GM19468 (cell line): ENCODE measurements around the gene SCT.

ENCODE experiments used
- ATAC-seq: cut with Tn5 transposase; IDR thresholded peaks from one replicate; pipeline ENCODE4 v1.9.1; 2021; ENCODE audit warnings: mild to moderate bottlenecking, moderate library complexity, moderate number of reproducible peaks; ENCODE audit not compliant: unreplicated experiment; ENCODE audit errors: extremely low read depth

The SCT gene

DNA sequence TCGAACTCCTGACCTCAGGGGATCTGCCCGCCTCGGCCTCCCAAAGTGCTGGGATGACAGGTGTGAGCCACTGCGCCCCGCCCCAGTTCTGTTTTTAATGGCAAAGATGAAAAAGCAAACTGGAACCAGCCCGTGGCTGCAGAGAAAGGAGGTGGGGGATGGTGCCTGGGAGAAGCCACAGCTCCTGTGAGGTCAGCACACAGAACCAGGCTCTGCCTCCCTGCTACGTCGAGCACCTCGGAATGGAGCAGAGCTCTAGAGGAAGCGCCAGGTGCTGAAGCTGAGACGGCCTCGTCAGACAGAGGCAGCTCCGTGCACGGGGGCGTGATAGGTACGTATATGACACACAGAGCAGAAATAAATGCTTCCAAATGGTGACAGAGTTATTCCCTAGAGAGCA, 18.6 kb upstream of the SCT start:
- ATAC-seq: no peak

GRCh38 chr11:643849-644738, 17.1 kb upstream of the SCT start:
- no peak for ATAC-seq

DNA sequence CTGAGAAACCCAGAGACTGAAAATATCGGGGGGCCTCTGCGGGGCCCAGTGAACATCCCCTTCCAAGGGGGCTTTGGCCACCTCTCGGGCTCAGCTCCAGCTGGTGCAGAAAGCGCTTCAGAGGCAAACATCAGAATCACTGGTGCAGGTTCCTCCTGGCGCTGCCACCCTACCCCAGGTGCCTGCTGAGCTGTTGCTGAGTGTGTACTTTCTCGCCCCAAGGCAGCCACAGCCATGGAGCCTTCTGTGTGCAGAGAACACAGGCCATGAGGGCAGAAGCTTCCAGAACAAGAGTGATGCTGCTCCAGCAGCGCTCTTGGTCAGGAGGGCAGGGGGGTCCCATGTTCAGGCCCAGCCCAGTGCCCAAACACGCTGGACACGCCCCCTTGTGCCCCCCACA, 16.4 kb upstream of the SCT start:
- no peak for ATAC-seq

DNA sequence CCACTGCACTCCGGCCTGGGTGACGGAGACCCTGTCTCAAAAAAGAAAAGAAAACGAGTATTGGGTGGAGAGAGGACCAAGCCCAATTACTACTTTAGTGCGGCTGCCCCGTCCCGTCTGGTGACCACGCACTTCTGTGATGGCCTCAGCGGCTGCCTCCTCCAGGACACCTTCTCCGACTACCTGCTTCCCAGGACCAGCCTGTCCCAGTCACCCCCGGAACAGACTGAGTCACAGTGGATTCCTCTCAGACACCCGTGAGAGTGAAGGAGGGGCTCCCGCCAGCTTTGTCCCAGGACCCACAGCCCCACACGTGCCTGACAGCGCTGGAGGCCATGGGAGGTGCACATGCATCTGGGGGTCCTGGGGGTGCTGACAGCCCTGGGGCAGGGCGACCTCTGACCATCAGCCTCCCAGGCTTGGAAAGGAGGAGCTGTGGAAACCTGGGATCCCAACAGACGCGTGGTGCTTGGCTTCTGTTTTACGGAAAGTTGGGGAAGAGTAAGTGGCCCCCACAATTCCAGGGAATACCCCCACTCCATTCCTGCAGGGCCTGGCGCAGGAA, 14.9 kb upstream of the SCT start:
- ATAC-seq: no peak

DNA sequence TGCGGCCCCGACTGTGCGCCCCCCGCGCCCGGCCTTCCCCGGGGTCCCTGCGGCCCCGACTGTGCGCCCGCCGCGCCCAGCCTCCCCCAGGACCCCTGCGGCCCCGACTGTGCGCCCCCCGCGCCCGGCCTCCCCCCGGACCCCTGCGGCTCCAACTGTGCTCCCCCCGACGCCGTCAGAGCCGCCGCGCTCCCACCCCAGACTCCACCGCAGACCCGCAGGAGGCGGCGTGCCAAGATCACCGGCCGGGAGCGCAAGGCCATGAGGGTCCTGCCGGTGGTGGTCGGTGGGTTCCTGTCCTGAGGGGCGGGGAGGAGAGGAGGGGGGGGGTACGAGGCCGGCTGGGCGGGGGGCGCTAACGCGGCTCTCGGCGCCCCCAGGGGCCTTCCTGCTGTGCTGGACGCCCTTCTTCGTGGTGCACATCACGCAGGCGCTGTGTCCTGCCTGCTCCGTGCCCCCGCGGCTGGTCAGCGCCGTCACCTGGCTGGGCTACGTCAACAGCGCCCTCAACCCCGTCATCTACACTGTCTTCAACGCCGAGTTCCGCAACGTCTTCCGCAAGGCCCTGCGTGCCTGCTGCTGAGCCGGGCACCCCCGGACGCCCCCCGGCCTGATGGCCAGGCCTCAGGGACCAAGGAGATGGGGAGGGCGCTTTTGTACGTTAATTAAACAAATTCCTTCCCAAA, 13.2 kb upstream of the SCT start:
- no peak for ATAC-seq

DNA sequence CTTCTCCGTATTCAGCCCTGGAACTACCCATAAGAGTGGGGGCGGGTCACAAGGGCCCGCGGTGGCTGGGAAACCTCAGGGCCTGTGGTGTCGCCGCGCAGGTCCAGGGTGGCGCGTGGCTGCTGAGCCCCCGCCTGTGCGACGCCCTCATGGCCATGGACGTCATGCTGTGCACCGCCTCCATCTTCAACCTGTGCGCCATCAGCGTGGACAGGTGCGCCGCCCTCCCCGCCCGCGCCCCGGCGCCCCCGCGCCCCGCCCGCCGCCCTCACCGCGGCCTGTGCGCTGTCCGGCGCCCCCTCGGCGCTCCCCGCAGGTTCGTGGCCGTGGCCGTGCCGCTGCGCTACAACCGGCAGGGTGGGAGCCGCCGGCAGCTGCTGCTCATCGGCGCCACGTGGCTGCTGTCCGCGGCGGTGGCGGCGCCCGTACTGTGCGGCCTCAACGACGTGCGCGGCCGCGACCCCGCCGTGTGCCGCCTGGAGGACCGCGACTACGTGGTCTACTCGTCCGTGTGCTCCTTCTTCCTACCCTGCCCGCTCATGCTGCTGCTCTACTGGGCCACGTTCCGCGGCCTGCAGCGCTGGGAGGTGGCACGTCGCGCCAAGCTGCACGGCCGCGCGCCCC, 12.5 kb upstream of the SCT start:
- ATAC-seq: no peak

DNA sequence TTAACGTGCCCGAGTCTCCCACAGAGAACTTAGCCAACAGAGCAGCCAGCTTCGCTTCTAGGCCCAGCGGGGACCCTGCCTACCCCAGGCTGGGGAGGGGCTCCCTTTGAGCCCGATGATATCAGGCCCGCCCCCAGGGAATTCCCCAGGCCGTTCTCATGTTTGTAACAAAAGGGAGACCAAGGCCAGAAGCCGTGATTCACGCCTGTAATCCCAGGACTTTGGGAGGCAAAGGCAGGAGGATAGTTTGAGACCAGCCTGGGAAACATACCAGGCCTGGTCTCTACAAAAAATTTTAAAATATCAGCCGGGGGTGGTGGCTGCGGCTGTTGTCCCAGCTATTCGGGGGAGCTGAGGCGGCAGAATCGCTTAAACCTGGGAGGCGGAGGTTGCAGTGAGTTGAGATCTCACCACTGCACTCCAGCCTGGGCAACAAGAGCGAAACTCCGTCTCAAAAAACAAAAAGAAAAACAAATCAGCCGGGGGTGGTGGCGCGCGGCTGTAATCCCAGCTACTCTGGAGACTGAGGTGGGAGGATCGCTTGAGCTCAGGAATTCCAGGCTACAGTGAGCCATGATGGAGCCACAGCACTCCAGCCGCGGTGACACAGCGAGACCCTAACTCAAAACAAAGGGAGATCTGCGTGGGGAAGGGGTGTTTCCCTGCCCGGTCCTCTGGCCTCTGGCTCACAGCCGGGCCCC, 11.8 kb upstream of the SCT start:
- no peak for ATAC-seq

GRCh38 chr11:637593-638521, 10.9 kb upstream of the SCT start:
- ATAC-seq: no peak

DNA sequence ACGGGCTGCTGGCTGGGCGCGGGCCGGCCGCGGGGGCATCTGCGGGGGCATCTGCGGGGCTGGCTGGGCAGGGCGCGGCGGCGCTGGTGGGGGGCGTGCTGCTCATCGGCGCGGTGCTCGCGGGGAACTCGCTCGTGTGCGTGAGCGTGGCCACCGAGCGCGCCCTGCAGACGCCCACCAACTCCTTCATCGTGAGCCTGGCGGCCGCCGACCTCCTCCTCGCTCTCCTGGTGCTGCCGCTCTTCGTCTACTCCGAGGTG, 10.3 kb upstream of the SCT start:
- no peak for ATAC-seq

DNA sequence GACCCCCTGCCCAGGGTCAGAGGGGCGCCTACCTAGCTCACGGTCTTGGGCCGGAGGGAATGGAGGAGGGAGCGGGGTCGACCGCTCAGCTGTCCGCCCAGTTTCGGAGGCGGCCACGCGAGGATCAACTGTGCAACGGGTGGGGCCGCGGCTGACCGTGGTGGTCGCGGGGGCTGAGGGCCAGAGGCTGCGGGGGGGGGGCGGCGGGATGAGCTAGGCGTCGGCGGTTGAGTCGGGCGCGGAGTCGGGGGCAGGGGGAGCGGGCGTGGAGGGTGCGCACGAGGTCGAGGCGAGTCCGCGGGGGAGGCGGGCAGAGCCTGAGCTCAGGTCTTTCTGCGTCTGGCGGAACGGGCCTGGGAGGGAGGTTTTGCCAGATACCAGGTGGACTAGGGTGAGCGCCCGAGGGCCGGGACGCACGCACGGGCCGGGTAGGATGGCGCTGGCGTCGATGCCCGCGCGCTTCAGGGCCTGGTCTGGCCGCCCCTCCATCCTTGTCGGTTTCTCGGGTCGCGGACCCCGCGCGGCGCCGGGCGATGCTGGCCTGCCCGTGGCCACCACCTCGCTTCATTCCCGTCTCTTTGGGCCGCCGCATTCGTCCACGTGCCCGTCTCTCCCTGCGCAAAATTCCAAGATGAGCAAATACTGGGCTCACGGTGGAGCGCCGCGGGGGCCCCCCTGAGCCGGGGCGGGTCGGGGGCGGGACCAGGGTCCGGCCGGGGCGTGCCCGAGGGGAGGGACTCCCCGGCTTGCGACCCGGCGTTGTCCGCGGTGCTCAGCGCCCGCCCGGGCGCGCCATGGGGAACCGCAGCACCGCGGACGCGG, 9.7 kb upstream of the SCT start, which contains the start of gene DRD4:
DRD4 (plus strand) TSS at position 759 of the 822 bp plus-strand sequence; CDS start at position 795, 36 bp downstream.
- ATAC-seq: no peak

- no peak for ATAC-seq
Measured at GRCh38 chr11:635945-636510, 9.0 kb upstream of the SCT start.

- ATAC-seq: no peak
Measured at GRCh38 chr11:630871-631270, 3.9 kb upstream of the SCT start.

- ATAC-seq: no peak
Measured at GRCh38 chr11:629237-629583, 2.2 kb upstream of the SCT start.

GRCh38 chr11:628056-628455, 1.1 kb upstream of the SCT start:
- no peak for ATAC-seq

DNA sequence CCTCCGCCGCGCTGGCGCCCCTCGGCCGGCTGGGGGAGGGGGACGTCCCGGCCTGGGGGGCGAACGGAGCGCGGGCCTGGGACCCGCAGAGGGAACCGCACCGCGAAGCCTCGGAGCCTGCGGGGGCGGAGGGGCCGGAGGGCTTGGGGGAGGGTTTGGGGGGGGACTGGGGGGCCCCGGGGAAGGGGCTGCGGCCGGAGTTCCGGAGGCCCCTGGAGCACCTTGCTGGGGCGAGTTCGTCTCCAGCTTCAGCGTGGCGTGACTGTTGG, 261 bp upstream of the SCT start:
- ATAC-seq: no peak

DNA sequence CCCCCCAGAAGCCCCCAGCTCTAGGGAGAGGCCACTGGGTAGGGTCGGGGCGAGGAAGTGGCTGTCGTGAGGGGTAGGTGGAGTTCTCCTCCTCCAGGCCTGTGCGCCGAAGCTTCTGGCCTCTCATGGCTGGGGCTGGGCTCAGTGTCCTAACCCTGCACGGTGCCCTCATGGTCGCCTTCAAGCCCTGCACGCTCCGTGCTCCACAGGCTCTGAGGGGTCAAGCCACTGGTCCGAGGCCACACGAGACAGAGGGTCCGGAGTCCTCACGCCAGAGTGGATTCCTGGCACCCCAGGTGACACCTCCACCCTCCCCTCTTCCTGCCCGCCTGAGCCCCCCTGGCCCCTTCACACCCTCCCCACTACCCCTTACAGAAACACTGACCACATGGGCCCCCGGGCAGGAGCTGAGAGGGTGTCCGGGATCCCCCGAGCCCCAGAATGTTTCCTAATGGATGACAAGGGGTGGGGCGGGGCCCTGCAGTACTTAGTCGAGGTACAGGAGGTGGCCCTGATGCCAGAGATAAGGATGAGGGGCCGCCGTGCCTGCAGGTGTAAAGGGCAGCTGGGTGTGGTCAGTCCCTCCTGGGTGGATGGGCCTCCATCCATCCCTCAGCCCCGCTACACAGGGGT, 1.2 kb downstream of the SCT start:
- ATAC-seq: no peak

DNA sequence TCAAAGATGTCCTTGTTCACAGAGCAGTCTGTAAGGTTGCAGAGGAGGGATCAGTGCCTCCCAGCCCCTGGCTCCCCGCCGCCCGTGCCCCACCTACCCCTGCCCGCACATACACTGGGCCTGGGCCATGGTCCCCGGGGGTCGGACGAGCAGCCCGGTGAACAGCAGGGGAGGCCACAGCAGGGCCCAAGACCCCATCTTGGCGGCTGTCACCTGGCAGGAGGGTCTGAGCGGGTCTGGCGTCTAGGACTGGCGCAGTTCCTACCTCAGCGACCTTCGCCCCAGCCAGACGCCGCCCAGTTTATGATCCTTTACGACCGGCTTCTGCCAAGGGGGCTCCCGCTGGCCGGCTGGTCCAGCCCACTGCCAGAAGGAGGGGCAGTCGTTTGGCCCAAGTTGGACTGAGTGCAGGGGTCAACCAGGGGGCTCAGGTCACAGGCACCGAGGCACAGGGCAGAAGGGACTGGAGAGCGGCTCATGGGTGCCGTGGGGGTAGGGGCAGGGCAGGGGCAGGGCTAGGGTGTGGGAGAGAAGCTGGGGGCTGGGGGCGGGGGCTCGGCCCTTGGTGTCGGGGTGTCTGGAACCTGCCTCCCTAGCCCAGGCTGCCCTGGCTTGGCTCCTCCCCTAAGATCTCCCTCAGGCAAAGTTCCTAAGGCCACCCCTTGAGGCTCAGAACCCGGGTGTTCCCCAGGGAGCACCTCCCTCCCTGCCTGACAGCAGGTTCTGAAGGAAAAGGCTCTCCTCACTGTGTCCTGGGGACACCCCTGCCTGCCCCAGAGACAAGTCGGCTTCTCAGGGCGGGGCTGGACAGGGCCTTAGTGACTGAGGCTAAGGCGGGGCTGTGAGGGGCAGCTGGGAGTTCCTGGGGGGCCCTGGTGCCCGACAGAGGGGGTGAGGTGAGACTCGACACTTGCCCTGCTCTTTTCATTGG, 2.0 kb downstream of the SCT start, which contains the start of gene CDHR5:
CDHR5 (minus strand) TSS at position 251 of the 931 bp plus-strand sequence; CDS start at position 198, 53 bp downstream.
- ATAC-seq: no peak
